Stomach (tissue), 9 donors: Measurements from ENCODE around the gene NLRP3. TPM values are rescaled to one million over a fixed set of nuclear protein-coding genes. Genes with fewer than 3 reads are reported as not detected.

ENCODE experiments used
- DNase-seq, 2 donors: peaks; one replicate each; pipeline versions ENCODE4 v3.0.0 to v3.0.0-alpha.2; 2013 to 2019
- H3K27ac ChIP-seq, 5 donors: fragments of 200-600 bp in 4 of 5; sonication (generic) in 4 of 5; one replicate each; pipeline ENCODE4 v1.5.1; 2013 to 2019; ENCODE audit warnings: mild to moderate bottlenecking in 1 of 5, moderate library complexity in 1 of 5
- H3K27me3 ChIP-seq, 3 donors: fragments of 200-600 bp; sonication (generic); one replicate each; pipeline ENCODE4 v1.5.1; 2017 to 2019; ENCODE audit warnings: mixed run types in 1 of 3
- H3K36me3 ChIP-seq, 4 donors: fragments of 200-600 bp; sonication (generic); 1 replicate in 3 of 4; 2 replicates in 1 of 4; pipeline ENCODE4 v1.5.1; 2016 to 2019
- H3K4me1 ChIP-seq, 4 donors: fragments of 200-600 bp; sonication (generic); one replicate each; pipeline ENCODE4 v1.5.1; 2016 to 2019
- H3K4me3 ChIP-seq, 4 donors: fragments of 200-600 bp; sonication (generic) in 3 of 4; one replicate each; pipeline ENCODE4 v1.5.1; 2016 to 2019; ENCODE audit warnings: mild to moderate bottlenecking in 1 of 4
- H3K9me3 ChIP-seq, 4 donors: fragments of 200-600 bp; sonication (generic); one replicate each; pipeline ENCODE4 v1.5.1; 2016 to 2019
- CTCF ChIP-seq, 7 experiments: fragments of 450-650 bp in 4 of 7; fragments of 200-600 bp in 3 of 7; sonication (generic) in 3 of 7; IDR thresholded peaks; one replicate each; pipeline ENCODE4 v1.5.1; 2016 to 2019; ENCODE audit warnings: antibody characterized with exemption in 7 of 7, control low read depth in 2 of 7, mild to moderate bottlenecking in 1 of 7
- EP300 ChIP-seq: sonication (generic); formaldehyde crosslinking; IDR thresholded peaks from one replicate; pipeline ENCODE4 v1.6.1; 2017; ENCODE audit warnings: antibody characterized with exemption
- POLR2A ChIP-seq, 4 donors: fragments of 450-650 bp; IDR thresholded peaks; one replicate each; pipeline ENCODE4 v1.6.1; 2016; ENCODE audit warnings: antibody characterized with exemption in 4 of 4, control low read depth in 2 of 4, mild to moderate bottlenecking in 1 of 4, moderate library complexity in 1 of 4
- POLR2AphosphoS5 ChIP-seq, 3 donors: sonication (generic); formaldehyde crosslinking; IDR thresholded peaks; one replicate each; pipeline ENCODE4 v1.6.1; 2016; ENCODE audit warnings: antibody characterized with exemption in 3 of 3
- whole genome bisulfite sequencing, 5 donors: extraction: QIAGEN DNeasy Blood & Tissue Kit in 3 of 5; methylation state at CpG; one replicate each; pipeline versions ENCODE4 v1.1.5 to v1.1.7; 2013 to 2018; 5-methylcytosine and 5-hydroxymethylcytosine counted together
- intact Hi-C: fragments of 100-400 bp; cut with DNase I; formaldehyde crosslinking; loops from one replicate; pipeline ENCODE4 v1.15.1; 2023; ENCODE audit warnings: low total_unique reads
- polyA plus RNA-seq, 3 donors: library from polyadenylated mRNA; stranded (reverse); fragments of 200-250 nt; gene quantifications; one replicate each; pipeline ENCODE4 v1.2.3, GENCODE V29; 2013
- total RNA-seq, 5 donors: library from RNA; depleted of rRNA; stranded (reverse); fragments of >200 nt; gene quantifications; one replicate each; pipeline versions ENCODE4 v1.1.0 to v1.2.3, GENCODE V29; 2014 to 2016
- donor health status: healthy with polysubstance abuse.
- donor health status: Bipolar disorder and iron deficiency.
- donor health status: healthy.

NLRP3 gene
- total and polyA plus RNA-seq, 8 donors, result under 0.01 to 5.5 (median 2.0) TPM; not detected in 1

DNA sequence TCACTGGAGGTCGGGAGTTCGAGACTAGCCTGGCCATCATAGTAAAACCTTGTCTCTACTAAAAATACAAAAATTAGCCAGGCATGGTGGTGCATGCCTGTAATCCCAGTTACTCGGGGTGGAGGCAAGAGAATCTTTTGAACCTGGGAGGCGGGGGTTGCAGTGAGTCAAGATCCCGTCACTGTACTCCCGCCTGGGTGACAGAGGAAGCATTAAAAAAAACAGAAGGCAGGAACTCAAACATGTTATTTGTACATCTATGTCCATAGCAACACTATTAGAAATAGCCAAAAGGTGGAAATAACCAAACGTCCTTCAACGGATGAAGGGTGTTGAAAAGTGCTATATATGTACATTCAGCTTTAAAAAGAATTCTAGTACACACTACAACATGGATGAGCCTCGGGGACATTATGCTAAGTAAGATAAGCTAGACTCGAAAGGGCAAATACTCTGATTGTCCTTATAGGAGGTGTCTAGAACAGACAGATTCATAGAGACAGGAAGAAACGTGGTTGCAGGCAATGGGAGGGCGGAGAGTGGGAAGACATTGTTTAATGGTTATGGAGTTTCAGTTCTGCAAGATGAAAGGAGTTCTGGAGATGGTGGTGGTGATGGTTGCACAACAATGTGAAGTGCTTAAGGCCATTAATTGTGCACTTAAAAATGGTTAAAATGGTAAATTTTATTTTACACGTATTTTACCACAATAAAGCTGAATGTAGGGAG, 19.2 kb downstream of the NLRP3 start:
- intact Hi-C loops, result no loop called here
- Histone ChIP-seq H3K9me3 (no peaks in the 10 kb centered on the region), H3K4me3 (no peak overlapping the region), H3K4me1 (no peaks in the 10 kb centered on the region), H3K36me3 (no peaks in the 10 kb centered on the region), H3K27me3 (peaks cover 0 to 8% (median 0%) of the 10 kb centered on the region in 3 donors), H3K27ac (no peak overlapping the region)
- DNase-seq, result no peak
- WGBS, 5 donors, result 72 to 78% (median 75%) methylated on average over 13 of the region's 13 CpGs
- no peak for TF ChIP-seq EP300
- TF ChIP-seq CTCF (IDR thresholded peaks at IDR 0.05), result no peak
- TF ChIP-seq POLR2A (IDR thresholded peaks at IDR 0.05), result no peak
- TF ChIP-seq POLR2AphosphoS5 (IDR thresholded peaks at IDR 0.05), result no peak

- peaks cover 0 to 8% (median 0%) of the 10 kb centered on the region in 3 donors for H3K27me3 ChIP-seq
Measured at GRCh38 chr1:247435759-247436147, 19.8 kb downstream of the NLRP3 start.

GRCh38 chr1:247437551-247438505, 21.9 kb downstream of the NLRP3 start:
- Histone ChIP-seq H3K9me3 (no peaks in the 10 kb centered on the region), H3K27me3 (peaks cover 0 to 8% (median 0%) of the 10 kb centered on the region in 3 donors), H3K4me1 (no peaks in the 10 kb centered on the region), H3K36me3 (no peaks in the 10 kb centered on the region), H3K4me3 (no peak overlapping the region), H3K27ac (no peak overlapping the region)
- DNase-seq, result no peak
- TF ChIP-seq EP300 (no peak), CTCF (IDR thresholded peaks at IDR 0.05) (no peak), POLR2AphosphoS5 (IDR thresholded peaks at IDR 0.05) (no peak), POLR2A (IDR thresholded peaks at IDR 0.05) (no peak)
- intact Hi-C loops, result no loop called here
- 74 to 79% (median 78%) methylated on average over 17 of the region's 17 CpGs for WGBS, 5 donors

More at GRCh38 chr1:247435759-247436147, 19.8 kb downstream of the NLRP3 start:
- H3K4me3 ChIP-seq, result no peak overlapping the region
- H3K36me3 ChIP-seq, result no peaks in the 10 kb centered on the region
- 55 to 74% (median 58%) methylated on average over 3 of the region's 3 CpGs for WGBS, 5 donors
- H3K27ac ChIP-seq, result no peak overlapping the region
- no peaks in the 10 kb centered on the region for H3K4me1 ChIP-seq
- intact Hi-C loops, result no loop called here
- TF ChIP-seq POLR2A (IDR thresholded peaks at IDR 0.05) (no peak), POLR2AphosphoS5 (IDR thresholded peaks at IDR 0.05) (no peak), EP300 (no peak), CTCF (IDR thresholded peaks at IDR 0.05) (no peak)
- H3K9me3 ChIP-seq, result no peaks in the 10 kb centered on the region
- DNase-seq, result no peak

GRCh38 chr1:247440001-247440620, 24.1 kb downstream of the NLRP3 start:
- no peak for TF ChIP-seq CTCF (IDR thresholded peaks at IDR 0.05)
- TF ChIP-seq POLR2A (IDR thresholded peaks at IDR 0.05), result no peak
- no peak for TF ChIP-seq EP300
- TF ChIP-seq POLR2AphosphoS5 (IDR thresholded peaks at IDR 0.05), result no peak
- no peaks in the 10 kb centered on the region for H3K4me1 ChIP-seq
- H3K27ac ChIP-seq, result no peak overlapping the region
- no peaks in the 10 kb centered on the region for H3K36me3 ChIP-seq
- intact Hi-C loops, result no loop called here
- no peak for DNase-seq
- 55 to 78% (median 56%) methylated on average over 6 of the region's 6 CpGs for WGBS, 5 donors
- H3K9me3 ChIP-seq, result no peaks in the 10 kb centered on the region
- no peaks in the 10 kb centered on the region for H3K27me3 ChIP-seq
- H3K4me3 ChIP-seq, result no peak overlapping the region
